Glutamatergic neuron (in vitro differentiated cells): ENCODE data around the gene TLR9. TPM values are rescaled to one million over a fixed set of nuclear protein-coding genes. Genes with fewer than 3 reads are reported as not detected.

Experiments
- DNase-seq: peaks from one replicate; pipeline ENCODE4 v3.0.0; 2022
- H3K27ac Mint-ChIP-seq: one replicate; pipeline ENCODE4 v1.8.0; 2020; ENCODE audit warnings: mild to moderate bottlenecking, mixed read lengths, inconsistent platforms; ENCODE audit not compliant: unreplicated experiment
- H3K27me3 Mint-ChIP-seq: one replicate; pipeline ENCODE4 v1.8.0; 2020; ENCODE audit warnings: mild to moderate bottlenecking, moderate library complexity, mixed read lengths, inconsistent platforms; ENCODE audit not compliant: unreplicated experiment
- H3K36me3 Mint-ChIP-seq: one replicate; pipeline ENCODE4 v1.8.0; 2020; ENCODE audit warnings: mild to moderate bottlenecking, mixed read lengths, inconsistent platforms; ENCODE audit not compliant: unreplicated experiment
- H3K4me1 Mint-ChIP-seq: one replicate; pipeline ENCODE4 v1.8.0; 2020; ENCODE audit warnings: mild to moderate bottlenecking, low read depth, mixed read lengths, inconsistent platforms; ENCODE audit not compliant: unreplicated experiment
- H3K4me3 Mint-ChIP-seq: one replicate; pipeline ENCODE4 v1.8.0; 2020; ENCODE audit warnings: mild to moderate bottlenecking, mixed read lengths, inconsistent platforms; ENCODE audit not compliant: unreplicated experiment
- H3K9me3 Mint-ChIP-seq: one replicate; pipeline ENCODE4 v1.8.0; 2020; ENCODE audit warnings: mild to moderate bottlenecking, moderate library complexity, mixed read lengths, inconsistent platforms; ENCODE audit not compliant: unreplicated experiment
- total RNA-seq: library from RNA; stranded (reverse); fragmentation: NEBNext Ultra II Directional; extraction: Animal tissue kit (Norgen Biotek cat#: 25700); gene quantifications from one replicate; pipeline ENCODE4 v1.2.1, GENCODE V29; 2021; ENCODE audit not compliant: unreplicated experiment
- TF ChIP-seq, protein P1 (sequence below): fragments of 200-600 bp; sonication (generic); IDR thresholded peaks from one replicate; pipeline ENCODE4 v1.5.0; 2021; ENCODE audit not compliant: partially characterized antibody, unreplicated experiment

The TLR9 gene
- total RNA-seq, 1 donor from 2014 or later = 0.37 TPM

DNA sequence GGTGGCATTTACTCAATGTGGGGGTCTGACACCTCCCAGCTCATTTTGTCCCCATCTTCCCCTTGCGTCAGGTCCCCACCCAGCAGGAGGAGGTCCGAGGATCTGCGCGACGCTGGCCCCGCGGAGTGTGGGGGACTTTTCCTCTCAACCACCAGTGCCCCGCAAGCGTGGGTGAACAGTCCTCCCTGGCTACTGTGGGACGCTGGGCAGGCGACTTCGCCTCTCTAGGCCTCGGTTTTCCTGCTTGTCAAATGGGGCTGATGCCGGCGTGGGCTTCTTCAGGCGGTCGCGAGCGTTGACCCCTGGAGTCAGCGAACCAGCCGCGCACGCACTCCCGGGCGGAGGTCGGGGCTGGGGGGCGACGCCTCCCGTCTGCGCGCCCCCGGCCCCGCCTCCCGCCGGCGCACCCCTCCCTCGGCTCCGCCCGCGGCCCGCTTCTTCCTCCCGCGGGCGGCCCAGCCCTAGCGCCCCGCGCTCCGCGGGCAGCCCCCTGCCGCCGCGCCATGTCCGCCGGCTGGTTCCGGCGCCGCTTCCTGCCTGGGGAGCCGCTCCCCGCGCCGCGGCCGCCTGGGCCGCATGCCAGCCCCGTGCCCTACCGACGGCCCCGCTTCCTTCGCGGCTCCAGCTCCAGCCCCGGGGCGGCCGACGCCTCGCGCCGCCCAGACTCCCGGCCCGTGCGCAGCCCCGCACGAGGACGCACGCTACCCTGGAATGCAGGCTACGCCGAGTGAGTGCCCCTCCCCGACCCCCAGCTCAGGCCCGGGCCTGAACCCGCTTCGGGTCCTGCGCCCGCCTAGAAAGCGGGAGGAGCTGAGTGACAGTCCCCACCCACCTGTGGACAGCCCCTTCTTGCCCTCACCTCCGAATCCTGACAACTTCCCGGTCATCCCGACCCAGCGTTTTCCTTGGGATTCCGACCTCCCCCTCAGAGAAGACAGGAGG lies 20.1 kb upstream of the TLR9 start, which contains the start of gene PPM1M:
TSS of gene PPM1M (plus strand) at position 438 of the 942 bp plus-strand sequence. CDS start at position 504, 66 bp downstream.
- peaks cover 5% of the 10 kb centered on the region for H3K4me1 Mint-ChIP-seq
- H3K36me3 Mint-ChIP-seq = no peaks in the 10 kb centered on the region
- H3K9me3 Mint-ChIP-seq = peaks cover 10% of the 10 kb centered on the region
- H3K27ac Mint-ChIP-seq = no peak within 1 kb of the TSS
- peak within 1 kb of the TSS; percentile 61 for H3K4me3 Mint-ChIP-seq
- TF ChIP-seq, protein P1, sequence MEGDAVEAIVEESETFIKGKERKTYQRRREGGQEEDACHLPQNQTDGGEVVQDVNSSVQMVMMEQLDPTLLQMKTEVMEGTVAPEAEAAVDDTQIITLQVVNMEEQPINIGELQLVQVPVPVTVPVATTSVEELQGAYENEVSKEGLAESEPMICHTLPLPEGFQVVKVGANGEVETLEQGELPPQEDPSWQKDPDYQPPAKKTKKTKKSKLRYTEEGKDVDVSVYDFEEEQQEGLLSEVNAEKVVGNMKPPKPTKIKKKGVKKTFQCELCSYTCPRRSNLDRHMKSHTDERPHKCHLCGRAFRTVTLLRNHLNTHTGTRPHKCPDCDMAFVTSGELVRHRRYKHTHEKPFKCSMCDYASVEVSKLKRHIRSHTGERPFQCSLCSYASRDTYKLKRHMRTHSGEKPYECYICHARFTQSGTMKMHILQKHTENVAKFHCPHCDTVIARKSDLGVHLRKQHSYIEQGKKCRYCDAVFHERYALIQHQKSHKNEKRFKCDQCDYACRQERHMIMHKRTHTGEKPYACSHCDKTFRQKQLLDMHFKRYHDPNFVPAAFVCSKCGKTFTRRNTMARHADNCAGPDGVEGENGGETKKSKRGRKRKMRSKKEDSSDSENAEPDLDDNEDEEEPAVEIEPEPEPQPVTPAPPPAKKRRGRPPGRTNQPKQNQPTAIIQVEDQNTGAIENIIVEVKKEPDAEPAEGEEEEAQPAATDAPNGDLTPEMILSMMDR = no peak
- peaks cover 12% of the 10 kb centered on the region for H3K27me3 Mint-ChIP-seq
- DNase-seq = no peak

DNA sequence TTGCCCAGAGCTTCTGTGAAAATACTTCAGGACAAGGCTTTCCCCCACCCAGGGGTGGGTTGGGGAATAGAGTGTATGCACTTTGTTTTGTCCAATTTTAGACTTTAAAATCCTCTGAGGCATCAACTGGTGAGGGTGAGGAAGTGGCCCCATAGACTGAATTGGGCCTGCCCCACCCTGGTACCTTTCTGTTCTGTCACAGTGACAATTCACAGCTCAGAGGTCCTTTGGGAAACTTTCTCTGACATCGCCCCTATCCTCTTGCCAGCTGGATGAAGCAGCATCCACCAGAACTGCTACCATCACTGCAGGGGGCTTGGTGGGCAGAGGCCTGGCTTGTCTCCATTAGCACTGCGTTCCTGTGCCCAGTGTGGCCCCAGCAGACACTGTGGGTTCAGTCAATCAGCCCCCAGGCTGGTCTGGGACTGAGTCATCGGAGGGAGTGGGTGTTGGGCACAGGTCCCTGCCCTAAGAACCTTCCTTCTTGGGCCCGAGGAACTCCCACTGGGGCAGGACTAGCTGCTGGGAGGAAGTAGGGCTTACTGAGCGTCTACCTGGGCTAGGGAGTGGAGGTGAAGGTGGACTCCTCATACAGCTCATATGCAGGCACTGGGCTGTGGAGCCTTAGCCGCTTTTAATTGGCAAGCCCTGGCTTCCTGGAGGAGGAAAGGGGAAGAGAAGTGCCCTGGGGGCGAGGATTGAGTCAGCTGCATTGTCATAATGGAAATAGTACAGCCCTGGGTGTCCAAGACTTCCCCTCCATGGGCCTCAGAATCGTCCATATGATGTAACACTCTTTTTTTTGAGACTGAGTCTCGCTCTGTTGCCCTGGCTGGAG lies 18.6 kb upstream of the TLR9 start:
- H3K9me3 Mint-ChIP-seq = peaks cover 23% of the 10 kb centered on the region
- DNase-seq = no peak
- H3K4me1 Mint-ChIP-seq = peaks cover 13% of the 10 kb centered on the region
- peak overlapping the region; percentile 52 for H3K4me3 Mint-ChIP-seq
- H3K36me3 Mint-ChIP-seq = no peaks in the 10 kb centered on the region
- H3K27me3 Mint-ChIP-seq = peaks cover 21% of the 10 kb centered on the region
- TF ChIP-seq, protein P1 = no peak
- no peak overlapping the region for H3K27ac Mint-ChIP-seq

DNA sequence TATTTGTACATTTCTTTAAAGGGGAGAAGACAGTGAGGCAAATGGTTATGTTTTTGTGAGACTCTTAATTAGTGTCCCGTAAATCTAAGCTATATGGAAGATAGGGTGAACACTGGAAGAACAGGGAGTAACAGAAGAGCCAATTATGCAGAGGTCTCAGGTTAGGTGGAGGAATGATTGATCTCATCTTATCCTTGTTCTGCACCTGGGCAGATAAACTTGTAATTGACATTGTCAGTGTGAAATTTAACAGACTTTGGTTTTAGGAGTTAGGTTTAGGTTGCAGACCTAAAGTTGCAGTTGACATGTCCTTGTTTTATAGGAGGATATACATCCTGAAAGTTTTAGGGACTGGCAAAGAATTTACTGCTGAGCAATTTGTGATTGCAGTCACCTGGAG lies 16.6 kb upstream of the TLR9 start:
- TF ChIP-seq, protein P1 = no peak
- Mint-ChIP-seq H3K27ac (peak overlapping the region; percentile 10), H3K9me3 (peaks cover 25% of the 10 kb centered on the region), H3K4me3 (peak overlapping the region; percentile 33), H3K27me3 (peaks cover 20% of the 10 kb centered on the region), H3K4me1 (peaks cover 14% of the 10 kb centered on the region), H3K36me3 (no peaks in the 10 kb centered on the region)
- no peak for DNase-seq

DNA sequence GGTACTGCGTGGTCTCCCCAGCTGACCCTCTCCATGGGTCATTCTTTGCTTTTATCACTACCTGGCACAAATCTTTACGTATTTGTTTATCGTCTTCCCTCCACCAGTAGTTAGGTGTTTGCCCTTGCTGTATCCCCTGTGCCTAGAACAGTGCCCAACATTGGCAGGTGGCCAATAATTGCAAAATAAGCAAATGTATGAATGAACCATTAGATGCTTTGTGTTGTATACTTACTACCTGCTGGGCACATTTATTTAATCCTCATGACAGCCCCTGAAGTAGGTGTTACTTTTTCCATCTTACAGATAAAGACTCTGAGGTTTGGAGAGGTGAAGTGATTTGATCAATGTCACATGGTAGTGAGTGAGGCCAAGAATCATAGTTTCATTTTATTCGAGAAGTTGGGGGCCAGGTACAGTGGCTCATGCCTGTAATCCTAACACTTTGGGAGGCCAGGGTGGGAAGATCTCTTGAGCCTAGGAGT lies 15.5 kb upstream of the TLR9 start:
- Mint-ChIP-seq H3K27ac (peak overlapping the region; percentile 100), H3K9me3 (peaks cover 25% of the 10 kb centered on the region), H3K4me1 (peaks cover 14% of the 10 kb centered on the region), H3K27me3 (peaks cover 18% of the 10 kb centered on the region), H3K4me3 (peak overlapping the region; percentile 94), H3K36me3 (no peaks in the 10 kb centered on the region)
- no peak for DNase-seq
- TF ChIP-seq, protein P1 = no peak
